NOMO-1 treated with DMSO at 0.1 percent for 48 hours (cell line): ENCODE data around the gene KCNQ1.

Experiments used
- DNase-seq: peaks from one replicate; lab custom pipeline; 2025; ENCODE audit not compliant: unreplicated experiment; lab: John Stamatoyannopoulos, UW

KCNQ1 gene

DNA sequence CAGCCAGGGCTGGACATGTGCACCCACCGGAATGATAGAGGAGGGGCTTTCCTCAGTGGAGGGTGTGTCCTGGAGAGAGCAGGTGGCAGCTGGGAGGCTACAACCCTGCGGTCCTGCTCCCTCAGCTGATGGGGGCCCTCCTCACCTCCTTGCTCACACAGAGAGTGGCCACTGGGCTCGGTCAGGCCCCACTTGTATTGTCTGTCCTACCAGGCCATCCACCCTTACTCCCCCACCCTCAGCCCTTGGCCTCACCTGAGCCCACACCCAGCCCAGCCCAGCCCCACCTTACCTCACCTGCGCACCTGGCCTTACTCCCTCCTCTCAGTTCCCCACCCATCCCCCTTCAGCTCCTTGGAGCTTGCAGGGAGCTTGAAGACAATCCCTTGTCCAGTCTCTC, 3.6 kb upstream of the KCNQ1 start:
- DNase-seq: no peak

DNA sequence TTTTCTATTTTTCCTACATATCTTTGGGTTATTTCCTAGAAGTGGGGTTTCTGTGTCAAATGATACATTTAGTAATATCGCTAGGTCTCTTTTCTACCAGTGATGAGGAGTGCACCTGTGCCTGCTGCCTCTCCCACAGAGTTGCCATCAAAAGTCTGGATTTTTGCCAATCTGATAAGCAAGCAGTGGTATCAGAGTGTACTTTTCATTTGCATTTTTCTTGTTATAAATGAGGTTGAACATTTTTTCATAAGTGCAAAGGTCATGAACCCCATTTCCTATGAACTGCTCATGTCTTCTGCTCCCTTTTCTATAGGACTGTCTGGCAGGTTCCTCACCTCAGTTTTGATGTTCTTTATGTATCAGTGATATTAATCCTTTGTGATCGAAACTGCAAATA, 2.2 kb upstream of the KCNQ1 start:
- no peak for DNase-seq

DNA sequence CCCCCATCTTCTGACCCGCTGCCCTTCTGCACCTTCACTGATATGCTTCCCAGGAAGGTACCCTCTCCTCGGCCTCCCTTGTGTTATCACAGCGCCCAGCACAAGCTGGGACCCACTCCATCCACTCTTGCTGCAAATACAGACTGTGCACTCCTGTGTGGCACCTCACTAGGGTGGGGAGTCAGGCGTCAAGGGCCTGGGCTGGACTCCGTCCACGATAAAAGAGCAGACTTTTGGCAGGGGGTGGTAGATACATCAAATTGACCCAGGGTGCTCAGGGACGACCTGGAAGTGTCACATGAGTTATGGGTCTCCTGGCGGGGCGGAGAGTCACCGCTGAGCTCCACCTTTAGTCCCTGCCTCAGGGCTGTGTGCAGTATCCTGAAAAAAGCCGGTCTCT, 1.4 kb upstream of the KCNQ1 start:
- DNase-seq: no peak

DNA sequence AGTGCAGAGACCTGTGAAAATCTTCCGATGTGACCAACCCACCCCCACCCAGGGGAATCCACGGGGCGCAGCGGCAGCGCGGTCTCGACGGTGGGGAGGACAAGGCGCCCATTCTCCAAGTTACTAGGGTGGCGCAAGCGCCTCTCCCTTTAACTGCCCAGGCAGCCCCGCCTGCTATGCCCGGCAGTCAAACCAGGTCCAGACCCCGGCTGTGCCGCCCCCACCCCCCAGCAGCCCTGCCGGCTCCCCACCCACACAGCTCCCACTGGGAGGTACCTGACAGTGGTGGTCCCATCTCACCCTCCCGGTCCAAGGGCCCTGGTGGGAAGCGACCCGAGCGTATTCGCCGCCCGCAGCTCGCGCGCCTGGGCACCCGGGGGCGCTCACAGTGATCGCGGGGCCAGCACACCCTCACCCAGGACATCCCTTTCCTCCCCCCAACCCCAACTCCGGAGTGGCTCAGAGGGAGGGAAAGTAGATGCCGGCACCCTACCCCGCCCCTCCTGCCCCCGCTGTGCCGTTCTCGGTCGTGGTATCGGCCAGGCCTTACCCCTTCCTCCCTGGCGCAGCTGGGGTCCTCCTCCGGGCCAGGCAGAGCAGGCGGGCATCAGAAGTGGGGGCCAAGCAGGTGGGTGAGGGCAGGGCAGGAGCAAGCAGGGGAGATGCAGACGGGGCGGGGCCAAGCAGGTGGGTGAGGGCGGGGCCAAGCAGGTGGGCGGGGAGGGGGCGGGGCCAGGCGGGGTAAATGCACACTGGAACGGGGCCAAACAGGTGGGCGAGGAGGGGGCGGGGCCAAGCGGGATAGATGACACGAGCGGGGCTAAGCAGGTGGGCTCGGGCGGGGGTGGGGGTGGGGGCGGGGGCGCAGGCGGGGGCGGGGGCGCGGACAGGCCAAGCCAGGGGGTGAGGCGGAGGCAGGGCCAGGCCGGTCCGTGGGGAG, 657 bp upstream of the KCNQ1 start, which contains the start of gene TRPM5:
TSS of gene TRPM5 (minus strand) at position 634 of the 940 bp plus-strand sequence. CDS start 21,478 bp downstream, outside the sequence.
- no peak for DNase-seq

DNA sequence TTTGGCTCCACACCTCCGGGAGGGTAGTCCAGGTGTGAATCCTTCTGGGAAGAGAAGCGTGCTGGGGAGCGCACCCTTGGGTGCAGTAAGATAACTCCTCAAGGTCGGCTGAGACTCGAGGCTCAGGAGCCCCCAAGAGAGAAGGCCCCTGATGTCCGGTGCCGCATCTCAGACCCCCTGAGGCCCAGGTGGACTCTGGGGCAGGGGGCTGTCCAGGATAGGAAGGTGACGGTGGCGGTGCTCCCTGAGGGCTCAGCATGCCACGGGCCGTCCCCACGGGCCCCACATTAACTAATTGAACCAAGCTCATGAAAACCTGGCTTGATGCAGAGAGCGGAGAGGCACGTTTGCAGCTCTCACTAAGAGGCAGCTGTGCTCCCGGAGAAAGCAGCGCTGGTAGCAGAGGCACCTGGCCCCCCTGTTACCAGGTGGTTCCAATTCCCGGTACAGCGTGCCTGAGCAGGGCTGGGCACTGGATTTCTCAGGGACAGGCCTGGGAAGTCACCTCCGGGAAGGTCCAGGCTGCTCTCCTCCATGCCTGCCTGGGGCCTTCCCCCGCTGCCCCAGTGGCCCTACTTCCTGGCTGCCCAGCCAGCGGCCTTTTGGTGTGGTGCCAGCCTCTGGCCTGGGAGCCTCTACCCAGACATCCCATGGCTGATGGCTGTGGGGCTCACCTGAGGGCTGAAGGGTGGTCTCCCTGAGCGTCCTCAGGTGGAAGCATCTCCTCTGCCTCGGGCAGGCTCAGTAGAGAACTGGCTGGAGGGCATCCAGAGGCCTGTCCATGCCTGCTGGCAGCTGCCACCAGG, 1.1 kb downstream of the KCNQ1 start:
- DNase-seq: no peak

DNA sequence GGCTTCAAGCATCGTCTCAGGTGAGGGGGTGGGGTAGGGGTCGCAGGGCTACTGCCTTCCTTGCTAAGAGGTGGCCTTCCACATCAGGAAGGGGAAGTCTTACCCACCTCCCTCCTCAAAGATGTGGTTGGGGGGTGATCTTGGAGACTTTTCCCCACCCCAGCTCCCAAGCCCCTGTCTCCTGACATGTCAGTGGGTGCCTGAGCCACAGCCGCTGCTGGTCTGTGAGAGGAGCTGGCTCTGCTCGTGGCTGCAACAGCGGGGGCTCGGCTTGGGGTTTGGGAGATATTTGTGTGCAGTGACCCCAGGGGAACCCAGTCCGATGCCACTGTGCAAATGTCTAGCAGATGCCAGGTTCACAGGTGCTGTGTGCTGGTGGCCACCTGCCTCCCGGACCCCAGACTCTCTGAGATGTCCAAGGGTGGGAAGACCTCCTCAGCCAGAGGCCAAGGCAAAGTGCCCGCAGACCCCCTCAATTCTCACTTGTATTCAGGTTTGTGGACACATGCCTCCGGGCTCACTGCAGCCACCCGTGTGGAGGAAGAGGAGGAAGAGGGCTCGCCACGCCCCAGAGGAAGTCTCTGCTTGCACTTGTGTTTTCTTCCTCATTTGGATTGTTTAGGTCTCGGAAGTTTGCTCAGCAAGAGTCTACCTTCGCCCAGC, 1.9 kb downstream of the KCNQ1 start:
- DNase-seq: peak; percentile 74

DNA sequence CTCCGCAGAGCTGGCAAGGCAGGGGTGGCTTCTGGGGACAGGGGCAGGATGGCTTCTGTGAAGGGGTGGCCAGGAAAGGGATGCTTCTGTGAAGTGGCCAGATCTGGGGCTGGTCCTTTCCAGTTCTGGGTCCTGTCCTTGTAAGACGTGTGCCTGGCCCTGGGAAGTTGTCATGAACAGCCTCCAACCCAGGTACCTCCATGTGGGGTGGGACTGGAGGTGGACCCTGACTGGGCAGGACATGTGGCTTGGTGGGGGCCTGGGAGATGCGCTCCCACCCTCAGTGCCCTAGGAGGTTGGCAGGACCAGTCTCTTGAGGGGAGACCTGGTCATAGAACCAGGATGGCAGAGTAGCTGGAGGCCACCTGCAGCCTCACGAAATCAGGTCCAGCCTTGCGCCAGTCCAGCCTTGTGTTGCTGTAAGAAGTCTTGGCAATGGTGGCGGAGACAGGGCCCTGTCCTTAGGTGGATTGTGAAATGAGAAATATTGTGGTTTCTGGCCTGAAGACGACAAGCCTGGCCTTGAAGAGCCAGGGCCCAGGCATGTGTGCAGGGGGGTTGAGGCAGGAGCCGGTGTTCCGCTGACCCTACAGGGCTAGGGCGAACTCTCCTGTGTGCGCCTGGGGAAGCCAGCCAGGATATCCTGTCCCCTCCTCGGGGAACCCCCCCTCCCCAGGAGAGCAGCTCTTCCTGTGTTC, 2.6 kb downstream of the KCNQ1 start:
- peak; percentile 60 for DNase-seq

DNA sequence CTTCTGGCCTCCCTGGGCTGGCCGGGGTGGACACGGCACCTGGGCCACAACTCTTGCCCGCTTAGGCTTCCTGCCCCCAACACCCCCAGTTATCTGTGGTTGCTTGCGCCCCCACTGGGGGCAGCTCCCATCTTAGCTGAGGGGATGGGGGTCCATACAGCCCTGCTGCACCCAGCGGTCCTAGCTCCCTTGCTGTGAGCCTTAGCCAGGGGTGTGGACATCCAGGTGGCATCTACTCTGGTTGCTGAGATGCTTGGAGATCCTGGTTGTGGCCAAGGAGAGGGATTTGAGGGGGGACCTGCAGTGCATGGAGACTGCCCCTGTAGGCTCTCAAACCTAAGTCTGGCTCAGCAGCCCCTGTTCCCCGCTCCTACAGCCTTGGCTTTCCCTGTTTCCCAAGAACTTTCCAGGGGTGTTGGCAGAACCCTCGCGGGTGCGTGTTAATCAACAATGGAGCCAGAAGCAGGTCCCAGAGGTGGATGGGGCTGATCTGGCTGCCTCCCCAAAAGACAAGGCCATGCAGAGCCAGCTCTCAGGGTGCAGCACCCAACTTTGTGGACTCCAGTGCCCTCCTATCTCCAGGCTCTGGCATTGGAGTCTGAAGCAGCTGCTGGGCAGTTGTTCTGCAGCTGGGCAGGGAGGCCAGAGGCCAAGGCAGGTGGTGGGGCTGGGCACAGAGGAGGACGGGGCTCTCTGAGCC, 3.3 kb downstream of the KCNQ1 start:
- DNase-seq: no peak

DNA sequence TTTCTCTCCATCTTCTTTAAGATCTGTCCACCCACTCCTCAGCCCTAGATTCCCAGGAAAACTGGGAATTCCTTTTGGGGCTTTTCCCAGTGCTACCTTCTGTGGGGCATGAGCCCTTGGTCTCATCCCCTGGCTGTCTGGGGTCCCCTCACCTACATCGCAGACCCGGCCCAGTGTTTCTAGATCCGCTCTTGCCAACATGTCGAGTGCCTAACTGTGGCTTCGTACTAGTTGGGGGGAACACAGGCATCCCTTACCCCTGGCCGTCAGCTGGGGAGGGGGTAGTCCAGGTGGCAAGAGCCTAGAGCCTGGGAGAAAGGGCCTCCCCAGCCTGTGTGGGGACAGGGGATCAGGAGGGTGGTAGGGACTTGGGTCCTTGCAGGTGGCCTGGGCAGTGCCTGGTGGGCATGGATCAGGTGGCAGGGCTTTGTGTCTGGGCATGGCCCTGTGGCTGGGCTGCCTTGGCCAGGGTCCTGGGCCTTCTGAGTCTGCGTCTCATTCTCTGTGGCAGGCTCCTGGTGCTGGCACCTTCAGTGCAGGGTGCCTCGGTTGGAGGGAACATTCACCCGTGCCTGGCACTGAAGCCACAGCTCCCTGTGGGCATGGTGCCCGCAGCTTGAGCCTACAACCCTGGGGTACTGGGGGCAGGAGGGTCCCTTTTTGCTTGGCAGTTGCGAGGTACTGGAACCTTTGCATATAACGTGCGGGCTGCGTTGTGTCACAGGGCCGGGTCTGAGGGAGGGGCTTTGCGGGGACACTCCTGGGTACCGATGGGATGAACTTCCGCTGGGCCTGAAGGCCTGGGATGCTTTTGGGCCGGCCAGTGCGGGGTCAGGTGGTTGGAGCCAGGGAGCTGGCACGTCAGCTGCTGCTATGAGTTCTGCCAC, 4.1 kb downstream of the KCNQ1 start:
- DNase-seq: no peak

DNA sequence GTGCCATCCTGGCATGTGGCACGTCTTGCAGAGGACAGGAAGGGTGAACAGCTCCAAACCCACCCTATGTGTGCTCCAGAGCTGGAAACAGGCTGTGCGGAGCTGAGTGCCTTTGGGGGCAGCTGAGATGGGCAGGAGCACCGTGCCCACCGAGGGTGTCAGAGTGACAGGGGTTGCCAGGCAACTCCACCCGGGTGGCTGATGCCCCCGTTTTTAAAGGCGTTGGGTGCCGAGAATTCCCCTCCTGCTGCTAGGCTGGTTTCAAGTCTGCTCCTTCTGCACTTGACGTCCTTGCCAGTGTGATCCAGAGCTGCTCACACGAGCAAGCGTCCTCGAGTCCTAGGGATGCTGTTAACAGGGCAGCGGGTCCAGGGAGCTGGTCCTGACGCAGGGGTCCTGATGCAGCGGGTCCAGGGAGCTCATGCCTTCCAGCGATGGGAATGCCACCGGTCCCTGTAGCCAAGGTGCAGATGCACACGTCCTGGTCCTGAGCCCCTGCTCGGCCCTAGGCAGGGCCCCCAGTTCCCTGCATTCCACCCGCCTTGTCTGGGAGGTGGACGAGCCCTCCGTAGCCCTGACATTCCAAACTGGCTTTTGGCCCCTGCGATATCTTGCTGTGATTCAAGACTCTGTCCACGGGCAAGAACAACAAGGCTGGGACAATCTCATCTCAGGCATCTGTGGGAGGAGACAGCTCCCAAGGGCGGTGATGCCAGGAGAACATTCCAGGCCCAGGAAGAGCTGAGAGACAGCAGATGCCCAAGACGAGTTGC, 4.9 kb downstream of the KCNQ1 start:
- DNase-seq: no peak

DNA sequence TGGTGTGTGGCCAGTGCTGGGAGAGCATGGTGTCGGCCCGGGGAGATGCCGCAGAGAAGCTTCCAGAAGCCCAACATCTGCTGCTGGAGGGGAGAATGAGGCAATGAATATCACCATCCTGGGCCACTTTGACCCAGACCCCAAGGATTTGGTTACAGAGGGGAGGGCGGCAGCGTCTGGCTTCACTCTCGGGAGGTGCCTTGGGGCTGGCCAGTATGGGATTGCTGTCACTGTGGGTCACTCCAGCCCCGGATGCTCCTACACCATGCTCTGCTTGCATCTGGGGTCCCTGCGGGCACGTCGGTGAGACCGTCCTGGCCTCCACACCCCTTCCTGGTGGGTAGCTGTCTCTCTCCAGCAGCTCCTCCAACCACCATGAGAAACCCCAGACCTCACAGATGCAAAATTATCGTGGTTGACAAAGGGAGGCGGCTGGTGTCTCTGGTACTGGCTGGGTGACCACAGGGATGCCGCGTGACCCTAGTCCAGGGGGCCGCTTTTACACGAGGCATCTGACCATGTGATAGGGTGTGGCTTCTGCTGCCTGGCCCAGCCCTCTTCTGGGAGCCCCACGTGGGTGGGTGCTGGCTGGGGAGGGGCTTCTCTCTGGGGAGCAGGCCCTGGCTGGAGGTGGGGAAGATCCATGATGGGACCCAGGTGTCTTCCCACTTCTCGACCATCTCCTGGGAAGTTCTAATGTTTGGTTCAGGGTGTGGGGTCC, 5.7 kb downstream of the KCNQ1 start:
- DNase-seq: no peak

DNA sequence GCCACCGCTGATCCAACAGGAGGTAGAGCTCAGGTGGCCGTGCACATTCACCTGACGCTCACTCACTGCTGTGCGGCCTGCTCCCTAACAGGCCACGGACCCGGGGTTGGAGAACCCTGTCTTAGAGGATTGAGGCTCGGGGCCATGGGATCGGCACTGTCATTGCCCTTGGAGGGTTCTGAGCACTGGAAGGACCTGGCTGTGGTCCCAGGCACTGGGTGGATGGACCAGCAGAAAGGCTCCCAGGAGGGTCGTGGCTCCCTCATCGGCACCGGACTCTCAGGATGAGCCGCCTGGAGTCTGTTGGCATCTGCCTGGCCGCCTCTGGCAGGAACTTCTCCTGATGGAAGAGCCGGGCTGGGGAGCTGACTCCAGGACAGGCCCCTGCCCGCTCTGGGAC, 6.5 kb downstream of the KCNQ1 start:
- no peak for DNase-seq

DNA sequence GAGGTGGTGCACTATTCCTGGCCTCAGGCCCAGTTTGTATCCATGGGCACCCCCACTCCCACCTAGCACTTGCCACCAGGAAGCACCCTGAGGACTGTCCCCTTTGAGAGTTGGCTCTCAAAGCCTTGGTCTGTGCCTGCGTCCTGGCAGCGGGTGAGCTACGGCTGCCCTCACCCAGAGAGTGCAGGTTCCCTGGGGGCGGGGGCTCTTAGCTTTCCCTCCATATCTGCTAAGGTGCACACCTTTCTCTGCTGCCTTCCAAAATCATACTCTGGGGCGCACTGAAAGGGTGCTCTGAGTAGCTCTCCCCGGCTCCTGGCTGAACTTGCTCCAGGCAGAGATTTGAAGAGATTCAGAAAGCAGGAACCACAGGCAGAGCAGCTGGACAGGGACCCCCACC, 7.1 kb downstream of the KCNQ1 start:
- no peak for DNase-seq

DNA sequence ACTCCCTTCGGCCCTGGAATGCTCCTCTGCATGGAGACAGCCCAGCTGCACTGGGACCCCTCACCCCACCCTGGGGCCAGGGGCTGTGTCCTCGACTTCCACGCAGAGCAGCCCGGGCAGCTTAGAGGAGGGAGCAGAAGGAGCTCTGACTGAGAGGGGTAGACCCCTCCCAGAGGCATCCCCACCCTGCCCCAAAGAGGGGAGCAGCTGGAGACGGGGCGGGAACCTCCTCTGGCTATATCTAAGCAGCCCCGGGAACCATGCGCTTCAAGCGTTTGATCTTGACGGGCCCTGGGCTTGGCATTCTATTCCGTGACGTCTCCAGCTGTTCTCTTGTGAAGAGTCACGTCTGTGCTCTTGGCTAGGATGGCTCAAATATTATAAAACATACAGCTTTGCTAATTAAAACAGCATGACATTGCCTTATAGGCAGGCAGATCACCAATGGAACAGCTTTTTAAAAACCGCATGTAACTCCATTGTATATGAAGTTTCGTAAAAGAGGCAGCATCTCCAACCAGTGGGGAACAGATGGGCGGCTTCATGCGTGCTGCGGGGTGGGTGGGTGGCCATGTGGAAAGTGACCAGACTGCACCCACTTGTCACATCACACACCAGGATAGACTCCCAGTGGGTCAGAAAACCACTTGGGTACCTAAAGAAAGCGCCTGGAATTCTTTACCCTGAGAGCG, 7.7 kb downstream of the KCNQ1 start:
- no peak for DNase-seq

DNA sequence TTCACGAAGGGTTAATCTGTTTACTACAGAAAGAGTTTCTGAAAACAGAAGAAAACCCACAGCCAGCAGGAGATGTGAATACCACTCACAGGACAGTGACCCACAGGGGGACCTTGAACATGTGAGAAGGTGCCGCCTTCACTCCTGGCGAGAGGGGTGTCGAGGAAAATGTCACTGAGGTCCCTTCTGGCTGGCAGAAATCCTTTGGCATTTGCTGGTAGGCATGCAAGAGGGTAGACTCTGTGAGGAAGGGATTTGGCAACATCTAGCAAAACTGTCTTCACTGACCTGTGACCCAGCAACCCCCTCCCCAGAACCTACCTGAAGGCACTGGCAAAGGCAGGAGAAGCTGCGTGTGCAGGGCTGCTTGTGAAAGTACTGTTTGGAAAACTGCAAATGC, 8.6 kb downstream of the KCNQ1 start:
- DNase-seq: no peak

DNA sequence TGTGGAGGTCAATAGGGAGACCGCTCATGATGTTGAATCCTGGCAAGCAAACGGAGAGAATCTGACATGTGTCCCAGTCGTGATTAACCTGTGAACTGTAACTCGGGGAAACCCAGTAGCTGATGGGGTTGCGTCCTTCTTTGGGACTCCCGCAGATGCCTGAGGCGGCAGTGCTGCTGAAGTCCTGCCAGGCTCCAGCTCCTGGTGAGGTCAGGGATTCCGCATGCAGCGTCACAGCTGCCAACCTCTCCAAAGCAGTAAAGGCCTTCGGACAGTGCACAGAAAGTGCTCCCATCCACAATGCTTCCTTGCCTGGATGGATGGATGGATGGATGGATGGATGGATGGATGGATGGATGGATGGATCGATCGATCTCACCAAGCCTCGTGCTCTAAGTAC, 13.5 kb downstream of the KCNQ1 start:
- DNase-seq: no peak

DNA sequence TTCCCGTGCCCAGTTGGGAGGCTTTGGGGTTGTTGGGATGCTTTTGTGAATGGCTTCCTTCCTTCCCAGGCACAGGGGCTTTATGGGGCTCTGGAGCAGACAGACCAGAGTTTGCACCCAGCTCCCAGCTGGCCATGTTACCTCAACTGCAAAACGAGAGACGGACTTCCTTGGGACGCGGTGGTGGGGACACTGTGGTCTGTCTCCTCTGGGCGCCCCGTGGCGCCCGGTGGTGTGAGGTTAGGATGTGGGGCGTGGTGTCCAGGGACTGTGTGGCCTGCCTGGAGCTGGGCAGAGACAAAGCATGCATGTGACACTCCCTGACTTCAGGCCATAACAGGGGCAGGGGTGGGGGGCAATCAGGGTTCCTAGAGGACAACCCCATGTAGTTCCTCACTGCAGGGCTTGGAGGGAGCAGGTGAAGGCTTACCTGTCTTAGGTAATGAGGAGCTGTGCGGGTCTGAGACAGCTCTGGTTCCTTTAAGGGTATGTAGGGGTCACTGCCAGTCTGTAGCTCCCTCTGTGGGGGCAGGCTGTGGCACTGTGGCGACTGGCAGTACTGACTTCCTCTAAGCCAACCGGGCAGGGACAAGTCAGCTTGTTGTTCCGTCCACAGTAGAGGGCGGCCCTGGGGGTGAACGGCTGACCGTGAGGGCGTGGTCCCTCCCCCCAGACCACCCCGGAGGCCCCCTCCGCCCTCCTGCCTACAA, 14.4 kb downstream of the KCNQ1 start:
- DNase-seq: no peak
